Hepatocyte (in vitro differentiated cells): ENCODE results near the gene GRM8. TPM values are rescaled to one million over a fixed set of nuclear protein-coding genes. Genes with fewer than 3 reads are reported as not detected.

ENCODE experiments used
- DNase-seq: peaks from one replicate; pipeline ENCODE4 v3.0.0-alpha.2; 2016; ENCODE audit warnings: low spot score
- H2AFZ ChIP-seq: fragments of 200-600 bp; sonication (generic); 2 replicates; pipeline ENCODE4 v1.6.0; 2016; ENCODE audit warnings: antibody characterized with exemption, mild to moderate bottlenecking
- H3K27ac ChIP-seq: fragments of 200-600 bp; sonication (generic); 2 replicates; pipeline ENCODE4 v1.5.1; 2016; ENCODE audit warnings: mild to moderate bottlenecking
- H3K27me3 ChIP-seq: fragments of 200-600 bp; sonication (generic); 2 replicates; pipeline ENCODE4 v1.6.1; 2016
- H3K36me3 ChIP-seq: fragments of 200-600 bp; sonication (generic); replicated peaks from 2 replicates; pipeline ENCODE4 v1.5.1; 2016; ENCODE audit warnings: low read depth; ENCODE audit not compliant: insufficient read depth
- H3K4me1 ChIP-seq: fragments of 200-600 bp; sonication (generic); 2 replicates; pipeline ENCODE4 v1.5.1; 2016; ENCODE audit warnings: mild to moderate bottlenecking, moderate library complexity; ENCODE audit not compliant: insufficient read depth
- H3K4me2 ChIP-seq: fragments of 200-600 bp; sonication (generic); 2 replicates; pipeline ENCODE4 v1.6.0; 2016
- H3K4me3 ChIP-seq: fragments of 200-600 bp; sonication (generic); 2 replicates; pipeline ENCODE4 v1.5.1; 2016; ENCODE audit warnings: mild to moderate bottlenecking
- H3K79me2 ChIP-seq: fragments of 200-600 bp; sonication (generic); 2 replicates; pipeline ENCODE4 v1.6.0; 2017; ENCODE audit warnings: mild to moderate bottlenecking
- H3K9me2 ChIP-seq: fragments of 200-600 bp; sonication (generic); replicated peaks from 2 replicates; pipeline ENCODE4 v1.6.0; 2017; ENCODE audit warnings: mild to moderate bottlenecking; ENCODE audit not compliant: insufficient read depth
- H3K9me3 ChIP-seq: fragments of 200-600 bp; sonication (generic); 2 replicates; pipeline ENCODE4 v1.5.1; 2016; ENCODE audit warnings: low read depth, mild to moderate bottlenecking
- H4K20me1 ChIP-seq: fragments of 200-600 bp; sonication (generic); 2 replicates; pipeline ENCODE4 v1.6.0; 2016; ENCODE audit warnings: mild to moderate bottlenecking; ENCODE audit not compliant: insufficient read depth, poor library complexity, severe bottlenecking
- EZH2 ChIP-seq: fragments of 200-600 bp; sonication (generic); IDR thresholded peaks from 2 replicates; pipeline ENCODE4 v1.6.1; 2016; ENCODE audit warnings: antibody characterized with exemption, mild to moderate bottlenecking, borderline replicate concordance
- EZH2phosphoT487 ChIP-seq: fragments of 200-600 bp; sonication (generic); IDR thresholded peaks from one replicate; pipeline ENCODE4 v1.6.1; 2018; ENCODE audit warnings: antibody characterized with exemption, mild to moderate bottlenecking, low read depth, moderate library complexity; ENCODE audit not compliant: unreplicated experiment, severe bottlenecking
- WGBS: methylation state at CpG from one replicate; pipeline ENCODE4 v1.1.6; 2016; ENCODE audit warnings: low lambda C conversion rate; ENCODE audit errors: missing lambda C conversion rate; 5-methylcytosine and 5-hydroxymethylcytosine counted together
- polyA plus RNA-seq: library from polyadenylated mRNA; unstranded; fragments of >200 nt; fragmentation: Nextera tagmentation; extraction: Ambion mirVana; gene quantifications from 2 replicates; pipeline ENCODE4 v1.2.1, GENCODE V29; 2016
- total RNA-seq: library from RNA; depleted of rRNA; stranded (reverse); fragments of >200 nt; gene quantifications from 2 replicates; pipeline ENCODE4 v1.2.3, GENCODE V29; 2014
- TF ChIP-seq, protein P1 (sequence below): fragments of 200-600 bp; sonication (generic); IDR thresholded peaks from 2 replicates; pipeline ENCODE4 v1.5.1; 2016; ENCODE audit warnings: antibody characterized with exemption, mild to moderate bottlenecking; ENCODE audit not compliant: poor library complexity

Gene GRM8
- total and polyA plus RNA-seq, 2 experiments from 2014 or later = 0.62 to 4.5 TPM

DNA sequence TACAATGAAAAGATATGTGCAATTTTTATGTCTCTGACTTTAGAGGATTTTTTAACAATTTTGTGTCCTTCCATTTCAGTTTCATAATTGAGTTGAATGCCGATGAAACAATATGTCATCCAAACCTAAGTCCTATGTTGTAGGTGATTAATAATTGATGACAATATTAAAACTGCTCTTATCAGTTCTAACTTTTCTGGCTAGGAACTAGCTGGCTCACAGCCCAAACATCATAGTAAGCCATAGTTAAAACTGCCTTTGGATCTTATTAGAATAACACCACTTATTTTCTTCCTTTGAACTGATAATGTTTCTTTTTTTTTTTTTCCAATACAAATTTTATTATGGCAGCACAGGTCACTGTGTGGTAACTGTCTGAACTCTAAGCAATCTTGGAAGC is 230.9 kb downstream of the GRM8 start:
- TF ChIP-seq, protein P1, sequence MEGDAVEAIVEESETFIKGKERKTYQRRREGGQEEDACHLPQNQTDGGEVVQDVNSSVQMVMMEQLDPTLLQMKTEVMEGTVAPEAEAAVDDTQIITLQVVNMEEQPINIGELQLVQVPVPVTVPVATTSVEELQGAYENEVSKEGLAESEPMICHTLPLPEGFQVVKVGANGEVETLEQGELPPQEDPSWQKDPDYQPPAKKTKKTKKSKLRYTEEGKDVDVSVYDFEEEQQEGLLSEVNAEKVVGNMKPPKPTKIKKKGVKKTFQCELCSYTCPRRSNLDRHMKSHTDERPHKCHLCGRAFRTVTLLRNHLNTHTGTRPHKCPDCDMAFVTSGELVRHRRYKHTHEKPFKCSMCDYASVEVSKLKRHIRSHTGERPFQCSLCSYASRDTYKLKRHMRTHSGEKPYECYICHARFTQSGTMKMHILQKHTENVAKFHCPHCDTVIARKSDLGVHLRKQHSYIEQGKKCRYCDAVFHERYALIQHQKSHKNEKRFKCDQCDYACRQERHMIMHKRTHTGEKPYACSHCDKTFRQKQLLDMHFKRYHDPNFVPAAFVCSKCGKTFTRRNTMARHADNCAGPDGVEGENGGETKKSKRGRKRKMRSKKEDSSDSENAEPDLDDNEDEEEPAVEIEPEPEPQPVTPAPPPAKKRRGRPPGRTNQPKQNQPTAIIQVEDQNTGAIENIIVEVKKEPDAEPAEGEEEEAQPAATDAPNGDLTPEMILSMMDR = no peak
- TF ChIP-seq EZH2 = no peak
- TF ChIP-seq EZH2phosphoT487 = no peak
- Histone ChIP-seq H3K27ac (no peak overlapping the region), H2AFZ (no peak overlapping the region), H4K20me1 (no peaks in the 10 kb centered on the region), H3K9me3 (no peaks in the 10 kb centered on the region), H3K4me2 (no peak overlapping the region), H3K4me1 (no peaks in the 10 kb centered on the region), H3K9me2 (no peaks in the 10 kb centered on the region), H3K4me3 (no peak overlapping the region), H3K79me2 (no peaks in the 10 kb centered on the region), H3K27me3 (no peaks in the 10 kb centered on the region), H3K36me3 (no peaks in the 10 kb centered on the region)
- 95% methylated on average over 1 of the region's 1 CpG for WGBS
- no peak for DNase-seq

DNA sequence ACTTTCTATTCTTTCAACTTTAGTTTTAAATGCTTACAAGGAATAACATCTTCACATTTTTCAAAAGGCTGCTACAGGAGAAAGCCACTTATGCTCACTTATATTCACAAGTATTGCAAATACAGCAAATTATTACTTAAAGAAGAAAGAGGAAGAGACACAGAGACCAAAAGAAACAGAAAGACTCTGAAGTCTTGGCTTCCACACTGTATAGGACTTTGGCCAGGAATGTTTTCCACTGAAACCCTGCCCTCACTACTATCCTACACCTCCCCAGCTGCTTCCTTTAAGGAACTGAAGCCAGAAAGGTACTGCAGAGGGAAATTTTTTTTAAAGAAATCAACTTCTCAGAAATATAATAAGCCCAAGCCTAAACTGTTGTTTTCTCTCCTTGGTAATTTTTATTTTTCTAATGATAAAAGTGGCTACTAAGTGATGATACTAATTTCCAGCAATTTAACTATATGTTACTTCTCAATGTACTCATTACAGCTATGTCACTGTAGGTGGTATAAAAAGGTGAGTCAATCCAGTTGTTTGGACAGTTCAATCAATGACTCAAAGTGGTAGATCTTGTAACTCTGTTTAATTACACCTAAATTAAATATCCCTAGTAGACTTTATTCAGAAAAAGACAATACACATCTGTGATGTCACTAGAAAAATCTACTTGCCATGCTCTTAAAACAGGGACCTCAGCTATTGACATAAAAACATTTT is 231.6 kb downstream of the GRM8 start:
- Histone ChIP-seq H2AFZ (no peak overlapping the region), H3K27ac (no peak overlapping the region), H3K27me3 (no peaks in the 10 kb centered on the region), H3K9me3 (no peaks in the 10 kb centered on the region), H3K4me1 (no peaks in the 10 kb centered on the region), H3K79me2 (no peaks in the 10 kb centered on the region), H3K4me2 (peak overlapping the region; percentile 15), H3K9me2 (no peaks in the 10 kb centered on the region), H3K4me3 (no peak overlapping the region), H4K20me1 (no peaks in the 10 kb centered on the region), H3K36me3 (no peaks in the 10 kb centered on the region)
- peak; percentile 13 for DNase-seq
- TF ChIP-seq EZH2 = no peak
- no peak for TF ChIP-seq EZH2phosphoT487
- TF ChIP-seq, protein P1 = no peak

DNA sequence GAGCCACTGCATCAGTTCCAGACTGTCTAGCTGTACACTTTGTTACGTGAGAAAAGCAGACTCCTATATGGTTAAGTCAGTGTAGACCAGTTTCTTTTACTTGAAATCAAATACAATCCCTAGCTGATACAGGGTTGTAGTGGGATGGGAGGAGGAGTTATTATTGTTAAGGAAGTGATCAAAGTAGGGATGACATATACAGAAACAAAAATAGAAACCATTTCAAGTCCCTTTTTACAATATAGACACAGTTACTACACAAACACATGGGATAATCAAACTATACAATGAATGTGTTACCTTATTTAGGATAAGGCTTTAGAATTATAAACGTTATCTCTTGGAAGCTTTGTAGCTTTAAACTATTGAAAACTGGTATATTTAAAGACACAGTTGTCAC is 233.9 kb downstream of the GRM8 start:
- Histone ChIP-seq H4K20me1 (no peaks in the 10 kb centered on the region), H3K36me3 (no peaks in the 10 kb centered on the region), H3K27me3 (peaks cover 3% of the 10 kb centered on the region), H3K9me2 (no peaks in the 10 kb centered on the region), H3K79me2 (no peaks in the 10 kb centered on the region), H3K9me3 (no peaks in the 10 kb centered on the region), H3K27ac (no peak overlapping the region), H3K4me2 (no peak overlapping the region), H3K4me1 (no peaks in the 10 kb centered on the region), H3K4me3 (no peak overlapping the region), H2AFZ (no peak overlapping the region)
- no peak for DNase-seq
- no peak for TF ChIP-seq EZH2phosphoT487
- TF ChIP-seq EZH2 = no peak
- TF ChIP-seq, protein P1 = no peak
- WGBS = 76% methylated on average over 2 of the region's 2 CpGs
